Measurements from ENCODE around the gene NDC1.
"Not testable (repeated sequence)": the region's sequence is repeated elsewhere in the genome, so short reads cannot be mapped to it uniquely, and the experiment has no call there.

The NDC1 gene

GRCh38 chr1:53760497-53760896, 77.6 kb downstream of the NDC1 start:
- not testable (repeated sequence) for DNase-seq

- DNase-seq: no peak
Observed at GRCh38 chr1:53755874-53756273, 82.2 kb downstream of the NDC1 start.

DNA sequence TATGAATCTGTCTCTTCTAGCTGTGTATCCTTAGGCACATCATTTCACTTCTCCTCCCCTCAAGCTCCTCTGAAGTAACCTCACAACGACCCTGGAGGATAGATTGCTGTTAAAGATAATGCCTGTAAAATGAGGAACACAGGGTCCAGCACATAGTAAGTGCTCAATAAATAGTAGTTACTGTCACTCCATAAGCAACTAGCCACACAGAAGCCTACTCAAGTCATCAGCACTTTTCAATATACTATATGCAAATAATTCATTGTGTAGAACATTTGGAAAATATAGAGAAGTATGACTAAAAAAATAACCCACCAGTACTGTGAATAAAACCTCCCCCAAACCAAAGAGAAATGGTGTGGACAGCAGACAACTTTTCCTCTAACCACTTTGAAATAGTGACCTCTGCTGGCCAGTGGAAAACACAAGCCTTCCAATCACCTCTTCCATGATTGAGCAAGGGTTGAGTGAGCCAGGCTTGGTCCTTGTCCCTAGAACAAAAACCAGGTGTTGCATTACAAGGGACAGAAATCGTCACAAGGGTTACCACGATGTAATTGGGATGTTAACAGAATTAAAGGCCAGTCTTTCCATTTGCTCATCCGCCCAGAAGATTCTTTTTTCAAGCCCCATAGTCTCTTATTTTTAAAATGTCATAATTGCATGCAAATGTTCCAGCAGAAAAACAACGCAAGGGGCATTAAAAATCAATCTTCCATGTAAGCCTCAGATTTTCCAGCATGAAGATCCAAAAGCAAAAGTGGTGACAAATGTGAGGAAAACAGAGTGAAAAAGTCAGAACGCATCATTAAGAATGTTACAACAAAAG, 83.4 kb downstream of the NDC1 start:
- no peak for DNase-seq

- no peak for DNase-seq
Observed at GRCh38 chr1:53752281-53752680, 85.8 kb downstream of the NDC1 start.

GRCh38 chr1:53747841-53748240, 90.3 kb downstream of the NDC1 start:
- DNase-seq: no peak

DNA sequence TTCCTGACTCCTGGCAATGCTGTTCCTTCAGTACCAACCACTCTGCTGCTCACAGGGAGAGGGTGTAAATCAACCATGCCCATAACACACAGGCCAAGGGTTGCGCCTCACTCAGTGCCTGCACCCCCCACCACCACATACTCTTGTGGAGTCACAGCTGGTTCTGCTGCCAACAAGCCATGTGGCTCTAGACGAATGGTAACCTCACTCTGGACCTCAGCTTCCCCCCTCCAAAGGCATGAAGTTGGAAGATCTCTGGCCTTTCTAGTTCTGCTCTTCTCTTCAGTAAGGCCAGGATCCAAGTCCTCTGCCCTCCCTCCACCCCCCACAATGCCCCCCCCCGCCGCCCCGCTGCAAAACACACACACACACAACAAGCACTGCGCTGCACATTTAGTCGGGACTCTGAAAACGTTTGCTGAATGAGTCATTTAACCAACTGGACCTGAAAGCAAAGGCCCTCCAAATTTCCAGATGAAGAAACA, 97.4 kb downstream of the NDC1 start:
- no peak for DNase-seq

- DNase-seq: no peak
Observed at GRCh38 chr1:53739109-53739681, 98.9 kb downstream of the NDC1 start, which contains the start of gene GLIS1. GLIS1 (minus strand) TSS chr1:53739164; CDS start chr1:53738064, 1,100 bp downstream.

- DNase-seq: no peak
Observed at GRCh38 chr1:53738205-53739108, 99.6 kb downstream of the NDC1 start.

- no peak for DNase-seq
Observed at GRCh38 chr1:53737648-53738204, 100.4 kb downstream of the NDC1 start.

- no peak for DNase-seq
Observed at GRCh38 chr1:53736290-53736689, 101.8 kb downstream of the NDC1 start.

DNA sequence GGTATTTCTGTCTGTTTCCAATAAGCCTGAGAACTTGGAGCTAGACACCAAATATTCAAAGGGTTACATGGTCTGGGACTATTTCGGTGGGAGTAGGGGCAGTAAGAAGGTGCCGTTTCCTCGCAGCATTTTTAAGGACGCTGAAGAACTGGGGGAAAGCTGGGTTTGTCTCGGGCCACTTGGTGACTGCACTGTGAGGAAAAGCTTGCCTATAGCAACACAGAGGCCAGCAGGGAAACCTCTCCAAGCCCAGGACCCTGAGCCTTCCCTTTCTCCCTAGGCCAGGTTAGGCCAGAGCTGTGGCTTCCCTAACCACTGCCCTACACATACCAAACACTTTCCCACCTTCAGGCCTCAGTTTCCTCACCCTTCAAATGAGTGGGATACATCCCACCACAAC, 102.4 kb downstream of the NDC1 start:
- DNase-seq: no peak

DNA sequence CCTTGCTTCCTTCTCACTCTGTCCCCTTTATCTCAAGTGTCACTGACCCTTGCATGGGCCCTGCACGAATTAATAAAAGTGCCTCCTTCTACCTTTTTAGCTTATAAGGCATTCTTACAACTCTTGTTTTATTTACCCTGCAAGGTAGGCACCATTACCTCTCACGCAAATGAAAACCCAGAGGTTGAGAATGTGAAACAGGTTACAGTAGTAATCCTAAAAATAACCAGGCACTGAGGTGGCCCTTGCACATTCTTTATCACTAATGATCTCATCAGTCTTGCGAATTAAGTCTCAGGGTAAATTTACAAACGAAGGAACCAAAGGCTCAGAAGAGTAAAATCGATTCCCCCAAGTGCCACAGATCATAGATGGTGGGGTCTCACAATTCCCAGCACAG, 102.8 kb downstream of the NDC1 start:
- no peak for DNase-seq

DNA sequence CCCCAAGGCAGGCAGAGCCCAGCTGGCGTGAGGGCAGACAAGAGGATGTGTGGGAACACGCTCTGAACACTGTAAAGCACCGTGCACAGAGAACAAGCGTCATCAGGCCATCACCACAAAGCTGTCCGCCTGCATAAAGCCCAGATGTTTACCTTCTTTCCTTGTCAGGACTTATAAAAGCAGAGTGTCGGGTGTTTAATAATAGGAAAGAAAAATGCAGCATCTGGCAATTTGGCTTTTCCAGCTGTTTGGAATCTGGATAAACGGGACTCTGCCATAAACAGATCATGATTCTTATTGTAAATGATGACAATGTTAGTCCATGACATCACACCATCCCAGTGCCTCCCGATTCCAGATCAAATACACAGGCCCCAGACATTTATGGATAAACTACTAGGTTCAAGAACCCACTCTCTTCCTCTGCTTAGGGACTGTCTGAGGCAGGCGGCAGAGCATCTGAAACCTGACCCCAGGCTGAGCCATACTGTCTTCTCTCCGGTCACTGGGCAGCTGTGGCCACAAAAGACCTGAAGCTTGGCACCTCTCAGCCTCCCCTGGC, 103.4 kb downstream of the NDC1 start:
- no peak for DNase-seq

- no peak for DNase-seq
Observed at GRCh38 chr1:53733975-53734649, 104.0 kb downstream of the NDC1 start.

DNA sequence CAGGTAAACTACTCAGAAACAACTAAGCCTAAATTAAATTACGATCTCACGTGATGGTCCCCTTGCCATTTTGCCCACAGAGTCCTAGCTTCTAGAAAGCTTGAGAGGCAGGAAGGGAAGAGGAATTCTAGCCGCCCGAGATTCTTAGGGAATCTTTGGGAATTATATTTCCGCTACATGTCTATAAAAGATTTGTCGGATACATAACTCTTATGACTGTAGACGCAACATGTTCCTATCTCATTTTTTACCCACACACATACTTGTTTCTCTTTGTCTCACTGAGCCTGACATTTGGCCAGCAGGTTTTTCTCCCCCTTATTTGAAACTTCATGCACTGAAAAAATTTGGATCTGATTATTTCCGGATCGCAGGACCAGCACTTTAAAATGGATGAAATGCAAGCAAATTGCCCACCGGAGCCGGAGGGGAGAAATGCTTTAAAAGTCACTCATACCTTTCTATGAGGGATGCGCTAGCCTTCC, 104.6 kb downstream of the NDC1 start:
- no peak for DNase-seq

GRCh38 chr1:53732912-53733317, 105.2 kb downstream of the NDC1 start:
- no peak for DNase-seq

GRCh38 chr1:53732409-53732808, 105.7 kb downstream of the NDC1 start:
- DNase-seq: no peak

DNA sequence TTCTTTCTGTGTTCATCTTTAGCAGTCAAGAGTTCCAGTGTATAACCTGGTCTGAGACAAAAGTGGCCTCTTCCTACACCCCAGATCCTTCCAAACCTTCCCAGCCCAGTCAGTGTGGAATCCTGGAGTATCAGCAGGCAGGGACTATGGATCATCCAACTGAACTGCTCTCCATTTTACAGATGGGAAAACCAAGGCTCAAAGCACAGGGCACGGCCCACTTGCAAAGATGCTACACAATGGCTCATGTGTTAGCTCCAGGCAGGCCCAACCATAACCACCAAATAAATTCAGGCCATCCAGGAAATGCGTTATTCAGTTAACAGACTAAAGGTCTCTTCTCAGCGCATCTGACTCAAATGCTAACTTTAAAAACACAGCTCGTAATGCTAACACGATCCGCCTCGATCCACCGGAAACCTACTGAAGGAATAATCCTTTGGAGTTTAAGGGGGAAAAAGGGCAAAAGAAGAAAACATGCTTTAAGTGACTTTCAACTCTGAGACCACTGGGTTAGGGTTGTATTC, 106.3 kb downstream of the NDC1 start:
- no peak for DNase-seq

DNA sequence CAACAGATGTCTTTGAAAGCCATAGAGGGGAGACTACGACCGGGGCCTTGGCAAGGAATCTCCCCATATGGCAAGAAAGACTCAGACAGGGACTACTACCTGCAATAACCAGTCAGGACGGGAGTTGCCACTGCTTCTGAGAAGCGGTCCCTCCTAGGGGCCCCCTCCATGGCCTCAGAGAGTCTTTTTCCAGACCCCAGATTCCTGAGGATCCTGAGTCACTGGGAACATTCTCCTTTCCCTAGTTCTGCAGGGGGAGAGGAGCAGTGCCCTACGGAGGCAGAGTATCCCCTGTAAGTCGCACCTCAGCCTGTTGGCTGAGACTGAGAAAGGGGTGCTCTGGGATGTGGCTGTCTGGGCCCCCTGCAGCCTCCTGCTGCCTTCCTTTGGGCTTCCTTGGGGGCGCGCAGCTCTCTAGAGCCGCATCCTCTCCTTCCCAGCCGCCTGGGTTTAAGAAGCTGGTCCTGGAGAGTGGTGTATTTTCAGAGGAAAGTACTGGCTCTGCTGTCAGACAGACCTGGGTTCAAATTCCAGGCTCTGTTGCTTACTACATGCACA, 107.0 kb downstream of the NDC1 start:
- DNase-seq: no peak

DNA sequence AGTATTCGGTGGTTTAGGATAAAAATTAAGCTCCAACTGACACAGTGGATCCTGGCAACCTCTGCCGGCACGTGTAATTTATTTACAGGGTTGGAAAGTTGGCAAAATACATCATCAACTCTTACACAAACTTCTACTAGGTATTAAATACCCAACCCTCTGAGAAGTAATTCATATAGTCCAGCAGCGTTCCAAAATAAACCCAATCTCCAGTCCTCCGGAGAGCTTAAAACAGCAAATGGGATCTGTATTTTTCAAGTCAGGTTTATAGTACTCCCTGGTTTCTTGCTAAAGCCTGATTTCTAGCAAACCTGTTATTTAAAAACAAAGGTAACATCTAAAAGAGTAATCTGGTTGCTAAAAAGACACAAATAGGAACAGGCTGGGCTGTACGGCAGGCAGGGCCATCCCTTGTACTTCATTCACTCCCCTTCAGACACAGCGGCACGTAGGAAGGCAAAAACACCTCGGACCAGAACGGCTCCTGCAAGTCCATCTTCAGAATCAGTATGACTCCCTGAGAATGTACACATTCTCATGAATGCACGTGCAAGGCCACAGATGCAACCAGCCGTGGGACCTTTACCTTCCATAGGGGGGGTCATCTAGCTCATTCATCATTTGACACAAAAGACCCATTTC, 107.8 kb downstream of the NDC1 start:
- no peak for DNase-seq

Data from activated CD4-positive, alpha-beta T cell treated with anti-CD3 and anti-CD28 coated beads, Interleukin-2, amount 50 U/mL, for 1 hour (primary cell).